ENCODE data around the gene GSN.

GSN gene

DNA sequence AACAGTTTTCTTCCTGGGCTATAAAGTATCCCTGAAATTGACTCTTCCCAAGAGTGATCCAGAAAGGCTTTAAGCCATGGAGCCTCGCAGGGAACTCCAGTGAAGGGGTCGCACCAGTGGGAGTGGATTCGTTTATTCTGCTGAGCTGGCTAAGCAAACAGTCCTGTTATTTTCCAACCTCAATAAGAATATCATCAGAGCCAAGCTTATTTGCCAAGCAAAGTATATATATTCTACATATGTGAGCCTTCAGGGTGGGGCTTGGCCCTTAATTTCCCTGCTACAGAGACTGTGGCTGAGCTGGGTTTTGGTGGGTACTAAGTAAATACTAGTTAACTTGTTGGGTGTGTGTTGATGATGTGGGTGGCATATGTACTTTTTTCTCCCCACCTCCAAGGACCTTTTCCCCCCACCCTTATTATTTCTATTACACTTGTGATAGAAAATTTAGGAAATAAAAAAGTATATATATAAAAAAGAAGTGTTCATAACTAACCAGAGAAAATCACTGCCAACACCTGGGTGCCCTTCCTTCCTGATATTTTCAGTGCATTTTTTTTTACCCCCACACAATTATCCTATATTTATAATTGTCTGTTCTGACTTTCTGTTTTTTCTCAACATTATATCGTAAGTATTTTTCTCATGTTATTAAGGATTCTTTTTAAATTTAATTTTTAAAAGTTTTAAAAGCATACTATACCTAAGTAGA lies 5.3 kb downstream of the GSN start:
- DNase-seq (ENCODE audit: low read depth, low spot score), result no peak

DNA sequence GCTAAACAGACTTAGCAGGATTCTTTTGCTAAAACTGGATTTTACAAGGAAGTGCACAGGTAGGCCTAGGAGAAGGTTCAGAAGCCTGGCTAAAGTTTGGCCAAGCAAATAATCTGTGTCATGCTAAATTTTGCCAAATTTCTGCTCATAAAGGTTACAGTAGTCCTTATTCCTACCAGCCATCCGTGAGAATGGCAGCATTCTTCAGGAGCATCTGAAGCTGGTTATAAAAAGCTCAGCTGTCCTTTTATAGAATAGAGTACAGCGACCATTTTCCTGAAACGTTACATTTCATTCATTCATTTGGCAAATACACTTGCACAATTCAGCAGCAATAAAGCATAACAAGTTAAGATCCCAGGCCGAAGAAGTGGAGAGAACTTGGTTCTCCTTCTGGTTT lies 6.9 kb downstream of the GSN start:
- no peak for DNase-seq (ENCODE audit: low read depth, low spot score)

GRCh38 chr9:121275781-121276658 lies 8.1 kb downstream of the GSN start:
- DNase-seq (ENCODE audit: low read depth, low spot score), result no peak

DNA sequence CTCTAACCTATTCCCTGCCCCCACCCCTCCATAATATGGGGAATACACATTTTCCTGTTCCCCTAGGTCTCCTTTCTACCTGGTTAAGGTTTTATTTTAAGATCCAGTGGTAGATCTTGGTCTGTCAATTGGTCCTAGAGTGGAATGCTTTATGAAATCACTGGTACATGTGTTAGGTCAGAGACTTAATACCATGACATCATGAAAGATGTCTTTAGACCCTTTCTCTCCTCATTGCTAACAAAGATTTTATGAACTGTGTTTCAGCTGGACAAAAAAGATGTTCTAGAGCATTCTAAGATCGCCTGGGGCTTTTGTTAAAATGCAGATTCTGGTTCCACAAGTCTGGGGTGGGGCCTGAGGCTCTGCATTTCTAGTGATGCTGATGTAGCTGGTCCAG lies 9.1 kb downstream of the GSN start:
- DNase-seq (ENCODE audit: low read depth, low spot score), result no peak

DNA sequence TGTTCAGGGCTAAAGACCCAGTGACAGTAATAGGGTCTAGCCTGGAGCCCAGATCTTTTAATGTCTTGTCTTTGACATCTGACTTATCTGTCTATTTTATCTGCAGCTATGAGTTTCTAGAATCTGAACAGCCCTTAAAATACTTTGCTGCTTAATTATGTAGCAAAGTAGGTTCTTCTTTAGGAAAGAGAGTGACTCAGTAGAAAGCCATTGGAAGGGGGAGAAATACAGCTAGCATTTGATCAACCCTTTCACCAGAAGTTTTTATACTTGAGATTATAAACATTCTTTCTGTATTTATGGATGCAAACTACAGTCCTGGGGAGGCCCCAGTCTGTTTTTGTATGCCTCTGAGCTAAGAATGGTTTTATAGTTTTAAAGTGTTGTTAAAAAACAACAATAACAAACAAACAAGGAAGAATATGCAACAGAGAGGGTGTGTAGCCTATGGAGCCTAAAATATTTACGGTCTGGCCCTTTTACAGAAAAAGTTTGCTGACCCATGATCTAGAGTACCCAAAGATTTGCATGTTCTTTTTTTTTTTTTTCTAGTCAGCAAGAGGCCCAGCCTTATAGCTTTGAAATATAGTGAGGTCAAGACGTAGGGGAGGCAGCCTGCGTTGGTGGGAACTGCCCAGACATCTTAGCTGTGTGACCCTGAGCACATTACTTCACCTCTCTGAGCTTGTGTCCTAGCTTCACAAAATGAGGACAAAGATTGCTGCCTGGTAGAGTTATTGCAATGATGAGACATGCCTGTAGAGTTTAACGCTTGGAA lies 9.7 kb downstream of the GSN start:
- no peak for DNase-seq (ENCODE audit: low read depth, low spot score)

GRCh38 chr9:121278477-121279261 lies 10.7 kb downstream of the GSN start:
- no peak for DNase-seq (ENCODE audit: low read depth, low spot score)

DNA sequence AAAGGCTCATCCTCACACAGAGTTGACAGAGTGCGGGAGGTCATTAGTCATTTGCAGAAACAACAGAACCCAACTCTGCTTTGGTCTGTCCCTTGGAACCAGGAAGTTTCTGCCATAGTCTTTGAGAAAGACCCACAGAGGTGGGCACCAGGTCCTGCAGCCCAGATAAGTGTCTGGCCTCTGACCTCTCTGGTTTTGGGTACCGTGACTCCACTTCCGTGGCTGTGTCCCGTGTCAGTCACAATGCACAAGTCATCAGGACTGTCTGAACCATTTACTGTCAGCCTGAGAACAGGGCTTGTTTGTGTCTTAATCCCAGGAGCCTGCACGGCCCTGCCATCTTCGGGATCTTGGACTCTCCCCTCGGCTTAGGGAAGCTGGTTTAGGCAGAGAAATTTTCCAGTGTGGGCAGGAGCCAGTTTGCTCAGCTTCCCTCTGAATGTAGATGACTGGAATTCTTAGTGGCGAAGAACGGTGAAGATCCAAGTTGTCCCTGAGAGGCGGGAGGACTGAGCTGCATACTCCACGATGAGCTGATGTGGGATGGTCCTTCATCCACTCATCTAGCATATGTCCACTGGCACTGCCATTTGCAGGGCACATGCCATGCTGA lies 11.9 kb downstream of the GSN start:
- no peak for DNase-seq (ENCODE audit: low read depth, low spot score)

- no peak for DNase-seq (ENCODE audit: low read depth, low spot score)
These were observed 13.0 kb downstream of the GSN start for GRCh38 chr9:121280715-121281613.

- no peak for DNase-seq (ENCODE audit: low read depth, low spot score)
These were observed 13.8 kb downstream of the GSN start for GRCh38 chr9:121281614-121282276.

DNA sequence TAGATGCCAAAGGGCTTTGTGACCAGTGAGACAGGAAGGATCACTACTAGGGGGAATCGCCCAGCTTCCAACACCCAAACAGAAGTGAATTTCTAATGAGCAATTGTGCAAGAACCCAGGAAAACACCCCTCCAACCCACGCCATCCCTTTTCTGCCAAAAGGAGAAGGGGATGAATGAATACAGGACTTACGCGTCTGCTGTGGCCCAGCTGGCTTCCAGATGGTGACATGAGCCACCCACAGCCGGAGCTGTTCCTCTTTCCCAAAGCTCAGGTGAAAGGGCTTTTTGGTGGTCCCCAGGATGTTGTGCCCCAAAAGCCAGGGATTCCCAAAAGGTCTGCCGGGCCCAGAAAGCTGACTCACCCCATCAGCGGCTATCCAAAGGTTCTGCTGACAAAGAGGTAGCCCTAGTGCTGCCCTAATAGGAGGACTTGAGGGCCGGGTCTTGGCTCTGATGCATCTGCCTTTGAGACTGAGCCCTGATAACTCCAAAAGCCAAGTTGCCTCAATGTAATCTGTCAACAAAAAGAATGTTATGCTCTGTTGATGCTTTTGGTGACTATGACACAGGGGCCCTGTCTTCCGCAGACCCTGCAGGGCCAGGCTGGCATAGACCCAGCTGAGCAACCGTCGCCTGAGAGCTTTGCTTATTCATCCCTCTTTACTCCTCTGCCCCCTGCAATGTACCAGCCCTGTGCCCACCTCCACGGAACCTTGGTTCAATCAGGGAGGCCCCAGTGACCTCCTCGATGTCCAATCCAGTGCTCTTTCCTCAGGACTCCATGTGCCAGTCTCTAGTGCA lies 14.5 kb downstream of the GSN start:
- no peak for DNase-seq (ENCODE audit: low read depth, low spot score)

GRCh38 chr9:121283080-121283398 lies 15.1 kb downstream of the GSN start:
- DNase-seq (ENCODE audit: low read depth, low spot score), result no peak

DNA sequence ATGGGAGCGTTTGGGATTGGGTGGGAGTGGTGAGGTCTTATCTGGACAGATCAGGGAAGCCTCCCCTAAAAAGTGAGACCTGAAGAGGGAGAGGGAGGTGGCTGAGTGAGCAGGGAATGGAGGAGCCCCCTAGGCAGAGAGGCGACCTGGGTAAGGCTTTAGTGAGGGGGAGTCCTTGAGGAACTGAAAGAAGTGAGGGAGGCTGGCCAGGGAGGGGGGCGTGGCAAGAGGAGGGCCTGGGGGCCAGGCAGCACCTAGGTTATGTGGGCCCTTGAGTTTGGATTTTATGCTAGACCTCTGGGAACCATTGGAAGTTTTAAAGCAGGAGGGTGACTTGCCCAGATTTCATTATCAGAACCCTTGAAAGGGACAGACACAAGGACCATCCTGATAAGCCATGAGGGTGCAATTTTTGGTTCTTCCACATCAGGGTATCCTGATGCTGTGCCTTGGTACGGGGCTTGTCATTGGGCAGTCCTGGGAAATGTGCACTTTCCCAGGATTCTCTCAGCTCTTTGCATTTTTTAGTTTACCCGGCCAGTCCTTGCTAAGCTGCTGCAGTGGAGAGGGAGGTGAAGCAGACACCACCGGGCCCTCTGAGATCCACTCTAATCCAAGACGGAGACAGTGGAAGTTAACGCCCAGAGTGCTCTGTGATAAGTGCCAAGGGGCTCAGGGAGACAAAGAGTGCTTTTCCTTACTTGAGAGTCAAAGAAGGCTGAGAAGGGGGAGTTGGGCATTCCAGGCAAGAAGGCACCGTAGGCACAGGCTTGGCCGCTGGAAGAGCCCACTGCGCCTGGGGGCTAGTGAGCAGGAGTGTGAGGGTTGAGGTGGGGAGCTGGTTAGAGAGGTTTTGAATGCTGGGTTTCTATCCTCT lies 16.1 kb downstream of the GSN start:
- DNase-seq (ENCODE audit: low read depth, low spot score), result no peak

- no peak for DNase-seq (ENCODE audit: low read depth, low spot score)
These were observed 16.9 kb downstream of the GSN start for GRCh38 chr9:121284733-121285451.

- DNase-seq (ENCODE audit: low read depth, low spot score), result no peak
These were observed 18.1 kb downstream of the GSN start for GRCh38 chr9:121285835-121286687.

GRCh38 chr9:121286688-121286972 lies 18.7 kb downstream of the GSN start:
- no peak for DNase-seq (ENCODE audit: low read depth, low spot score)

DNA sequence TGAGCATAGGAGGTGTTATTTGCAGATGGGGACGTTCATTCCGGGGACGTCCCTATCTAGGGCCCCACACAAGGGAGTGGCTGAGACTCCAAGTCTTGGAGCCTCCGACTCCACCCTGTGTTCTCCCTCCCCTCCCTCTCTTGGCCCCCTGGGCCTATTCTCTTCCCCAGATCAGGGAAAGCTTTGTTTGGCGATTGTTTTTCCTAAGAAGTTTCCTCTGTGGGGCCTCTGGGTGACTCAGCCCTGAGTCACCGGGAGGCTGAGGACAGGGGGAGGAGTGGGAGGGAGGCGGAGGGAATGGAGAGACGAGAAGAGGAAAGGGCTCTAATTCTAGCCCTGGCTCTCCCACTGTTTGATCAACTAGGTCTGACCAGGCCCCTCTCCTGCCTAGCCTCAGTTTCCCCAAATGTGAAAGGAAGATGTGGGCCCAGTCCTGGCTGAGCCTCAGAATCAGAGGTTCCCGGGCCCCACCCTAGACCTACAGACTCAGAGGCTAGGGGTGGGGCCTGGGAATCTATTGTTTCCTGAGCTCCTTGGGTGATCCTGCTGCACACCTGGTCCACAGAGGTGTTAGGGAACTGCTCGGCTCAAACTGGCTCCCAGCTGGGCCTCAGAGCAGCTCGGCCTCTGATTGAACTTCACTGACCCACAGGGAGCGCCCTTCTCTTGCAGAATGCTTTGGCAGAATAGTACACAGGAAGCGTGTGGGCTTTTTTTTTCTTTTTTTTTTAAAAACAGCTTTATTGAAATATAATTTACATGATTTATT lies 19.2 kb downstream of the GSN start:
- DNase-seq (ENCODE audit: low read depth, low spot score), result no peak
